ENCODE data around the gene MYPOP. TPM values are rescaled to one million over a fixed set of nuclear protein-coding genes. Genes with fewer than 3 reads are reported as not detected.
A peak's percentile ranks its signal among the peaks of the same experiment; 100 is the strongest.

Gene MYPOP
- total and polyA plus RNA-seq, 9 of the 15 experiments (the other 6 are each of a cell fraction or from before 2014, with no cell fraction given): 0.32 to 7.6 (median 1.6) TPM

DNA sequence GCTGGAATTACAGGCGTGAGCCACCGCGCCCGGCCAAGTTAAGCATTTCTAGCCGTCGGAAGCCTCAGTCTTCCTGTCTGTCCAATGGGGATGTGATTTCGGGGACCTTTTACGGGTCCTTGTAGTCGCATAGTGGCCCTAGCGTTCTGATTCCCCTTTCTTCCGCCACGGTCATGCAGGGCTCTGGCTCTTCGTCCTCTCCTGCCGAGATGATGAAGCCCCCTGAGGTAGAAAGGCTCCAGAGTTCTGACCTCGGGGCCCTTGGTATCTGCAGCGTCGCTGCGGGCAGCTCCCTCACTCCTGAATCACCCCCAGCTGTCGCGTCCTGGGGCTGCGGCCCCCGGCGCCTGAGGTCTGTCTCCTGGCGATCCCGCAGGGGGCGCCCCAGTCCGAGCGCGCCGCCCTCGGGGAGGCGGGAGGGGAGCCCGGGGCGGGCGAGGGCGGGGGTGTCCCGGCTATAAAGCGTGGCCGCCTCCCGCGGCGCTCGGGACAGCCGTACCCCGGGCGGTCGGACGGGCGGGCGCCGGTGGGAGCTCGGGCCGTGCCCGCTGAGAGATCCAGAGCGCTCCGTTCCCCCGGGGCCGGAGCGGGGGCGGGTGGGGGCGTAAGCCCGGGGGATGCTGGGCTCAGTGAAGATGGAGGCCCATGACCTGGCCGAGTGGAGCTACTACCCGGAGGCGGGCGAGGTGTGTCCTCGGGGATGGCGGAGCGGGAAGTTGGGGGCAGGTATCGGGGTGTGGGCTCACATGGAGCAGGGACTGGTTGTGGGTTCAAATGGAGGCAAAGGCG lies 38.4 kb downstream of the MYPOP start, which contains the start of gene FOXA3 (continued):
- TF ChIP-seq, protein P1, sequence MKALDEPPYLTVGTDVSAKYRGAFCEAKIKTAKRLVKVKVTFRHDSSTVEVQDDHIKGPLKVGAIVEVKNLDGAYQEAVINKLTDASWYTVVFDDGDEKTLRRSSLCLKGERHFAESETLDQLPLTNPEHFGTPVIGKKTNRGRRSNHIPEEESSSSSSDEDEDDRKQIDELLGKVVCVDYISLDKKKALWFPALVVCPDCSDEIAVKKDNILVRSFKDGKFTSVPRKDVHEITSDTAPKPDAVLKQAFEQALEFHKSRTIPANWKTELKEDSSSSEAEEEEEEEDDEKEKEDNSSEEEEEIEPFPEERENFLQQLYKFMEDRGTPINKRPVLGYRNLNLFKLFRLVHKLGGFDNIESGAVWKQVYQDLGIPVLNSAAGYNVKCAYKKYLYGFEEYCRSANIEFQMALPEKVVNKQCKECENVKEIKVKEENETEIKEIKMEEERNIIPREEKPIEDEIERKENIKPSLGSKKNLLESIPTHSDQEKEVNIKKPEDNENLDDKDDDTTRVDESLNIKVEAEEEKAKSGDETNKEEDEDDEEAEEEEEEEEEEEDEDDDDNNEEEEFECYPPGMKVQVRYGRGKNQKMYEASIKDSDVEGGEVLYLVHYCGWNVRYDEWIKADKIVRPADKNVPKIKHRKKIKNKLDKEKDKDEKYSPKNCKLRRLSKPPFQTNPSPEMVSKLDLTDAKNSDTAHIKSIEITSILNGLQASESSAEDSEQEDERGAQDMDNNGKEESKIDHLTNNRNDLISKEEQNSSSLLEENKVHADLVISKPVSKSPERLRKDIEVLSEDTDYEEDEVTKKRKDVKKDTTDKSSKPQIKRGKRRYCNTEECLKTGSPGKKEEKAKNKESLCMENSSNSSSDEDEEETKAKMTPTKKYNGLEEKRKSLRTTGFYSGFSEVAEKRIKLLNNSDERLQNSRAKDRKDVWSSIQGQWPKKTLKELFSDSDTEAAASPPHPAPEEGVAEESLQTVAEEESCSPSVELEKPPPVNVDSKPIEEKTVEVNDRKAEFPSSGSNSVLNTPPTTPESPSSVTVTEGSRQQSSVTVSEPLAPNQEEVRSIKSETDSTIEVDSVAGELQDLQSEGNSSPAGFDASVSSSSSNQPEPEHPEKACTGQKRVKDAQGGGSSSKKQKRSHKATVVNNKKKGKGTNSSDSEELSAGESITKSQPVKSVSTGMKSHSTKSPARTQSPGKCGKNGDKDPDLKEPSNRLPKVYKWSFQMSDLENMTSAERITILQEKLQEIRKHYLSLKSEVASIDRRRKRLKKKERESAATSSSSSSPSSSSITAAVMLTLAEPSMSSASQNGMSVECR (CRISPR knock-in tag; IDR thresholded peaks at IDR 0.05): no peak; the same call in 1 of the 2 replicates
- TF ChIP-seq HDGF (IDR thresholded peaks at IDR 0.05) (peak; percentile 96), POLR2B (IDR thresholded peaks at IDR 0.05; ENCODE audit: low read depth, partially characterized antibody) (no peak), HNRNPUL1 (IDR thresholded peaks at IDR 0.05; ENCODE audit: low read length) (no peak), ATF7 (IDR thresholded peaks at IDR 0.05) (peak; percentile 13; the same call in 1 of the 2 replicates), NFXL1 (CRISPR knock-in tag; IDR thresholded peaks at IDR 0.05) (no peak), SMARCA5 (IDR thresholded peaks at IDR 0.05) (peak; percentile 100), PHF21A (IDR thresholded peaks at IDR 0.05; ENCODE audit: borderline replicate concordance, low read depth) (no peak), SIN3A (IDR thresholded peaks at IDR 0.05; ENCODE audit: borderline replicate concordance in 2 of 2, control insufficient read depth in 1 of 2, low read depth in 2 of 2, low read length in 2 of 2) (no peak), LCOR (CRISPR knock-in tag; IDR thresholded peaks at IDR 0.05) (0 out of 2 replicates have a peak, but pooled peaks have one; percentile 51), KDM1A (IDR thresholded peaks at IDR 0.05) (peak; percentile 97 to 99), FOXA1 (IDR thresholded peaks at IDR 0.05; ENCODE audit: borderline replicate concordance) (no peak)
- TF ChIP-seq, protein P2, sequence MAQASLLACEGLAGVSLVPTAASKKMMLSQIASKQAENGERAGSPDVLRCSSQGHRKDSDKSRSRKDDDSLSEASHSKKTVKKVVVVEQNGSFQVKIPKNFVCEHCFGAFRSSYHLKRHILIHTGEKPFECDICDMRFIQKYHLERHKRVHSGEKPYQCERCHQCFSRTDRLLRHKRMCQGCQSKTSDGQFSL (CRISPR knock-in tag; IDR thresholded peaks at IDR 0.05): no peak
- TF ChIP-seq, protein P2 (tag; IDR thresholded peaks at IDR 0.05): peak in 1 of 2 experiments; percentile 52; a peak in 1 of 4 replicates
